B cell (primary cell): Measurements from ENCODE around the gene KLHL25. TPM values are rescaled to one million over a fixed set of nuclear protein-coding genes. Genes with fewer than 3 reads are reported as not detected.

ENCODE experiments used
- ATAC-seq: fragments of 200-7000 bp; cut with Tn5 transposase; one replicate; pipeline ENCODE4 v1.10.0; 2021; ENCODE audit warnings: low read depth, mild to moderate bottlenecking, moderate number of reproducible peaks, moderate library complexity
- CTCF ChIA-PET: fragments of 350-600 bp; sonication (Branson Sonifier 250); formaldehyde crosslinking; loops from one replicate; lab custom pipeline; 2021; ENCODE audit warnings: antibody characterized with exemption, inconsistent platforms; lab: Charles Lee
- POLR2A ChIA-PET: fragments of 350-600 bp; sonication (Branson Sonifier 250); formaldehyde crosslinking; loops from one replicate; lab custom pipeline; 2021; ENCODE audit warnings: antibody characterized with exemption; lab: Charles Lee
- DNase-seq: peaks from one replicate; pipeline ENCODE4 v3.0.0; 2013
- H2AFZ ChIP-seq: 2 replicates; pipeline ENCODE4 v1.6.1; 2012; ENCODE audit warnings: mild to moderate bottlenecking, low read depth, low read length; ENCODE audit not compliant: insufficient read depth, poor library complexity, severe bottlenecking
- H3K27ac ChIP-seq, 2 donors: 1 replicate in 1 of 2; 2 replicates in 1 of 2; pipeline ENCODE4 v1.5.1; 2012 to 2013; ENCODE audit warnings: low read length in 2 of 2, mild to moderate bottlenecking in 2 of 2, moderate library complexity in 1 of 2
- H3K27me3 ChIP-seq, 4 experiments: fragments of 200-600 bp in 1 of 4; sonication (generic) in 1 of 4; replicated peaks in 1 of 4; 1 replicate in 2 of 4; 2 replicates in 2 of 4; pipeline versions ENCODE4 v1.6.1 to v1.7.0; 2013 to 2016; ENCODE audit warnings: low read length in 3 of 4, mild to moderate bottlenecking in 2 of 4, mixed read lengths in 1 of 4, moderate library complexity in 1 of 4; ENCODE audit not compliant: insufficient read depth in 4 of 4, control insufficient read depth in 3 of 4; ENCODE audit errors: control extremely low read depth in 1 of 4
- H3K36me3 ChIP-seq, 2 experiments: replicated peaks in 1 of 2; 1 replicate in 1 of 2; 2 replicates in 1 of 2; pipeline versions ENCODE4 v1.6.1 to v1.7.1; 2013; ENCODE audit warnings: low read length in 1 of 2; ENCODE audit not compliant: insufficient read depth in 2 of 2, control insufficient read depth in 1 of 2; ENCODE audit errors: control extremely low read depth in 1 of 2, extremely low read depth in 1 of 2
- H3K4me1 ChIP-seq, 2 donors: fragments of 200-600 bp in 1 of 2; sonication (generic) in 1 of 2; 1 replicate in 1 of 2; 2 replicates in 1 of 2; pipeline versions ENCODE4 v1.5.1 to v1.6.1; 2013 to 2017; ENCODE audit warnings: low read length in 2 of 2; ENCODE audit not compliant: control insufficient read depth in 2 of 2, insufficient read depth in 2 of 2
- H3K4me2 ChIP-seq: replicated peaks from 2 replicates; pipeline ENCODE3; 2012; ENCODE audit warnings: mild to moderate bottlenecking, low read depth, low read length; ENCODE audit not compliant: poor library complexity, severe bottlenecking
- H3K4me3 ChIP-seq, 5 experiments: fragments of 200-600 bp in 1 of 5; sonication (generic) in 1 of 5; 1 replicate in 3 of 5; 2 replicates in 2 of 5; pipeline versions ENCODE4 v1.5.1 to v1.7.0; 2011 to 2016; ENCODE audit warnings: low read length in 4 of 5, mild to moderate bottlenecking in 4 of 5, low read depth in 2 of 5, control low read depth in 1 of 5, moderate library complexity in 1 of 5; ENCODE audit not compliant: insufficient read depth in 1 of 5; ENCODE audit errors: control extremely low read depth in 1 of 5, extremely low read depth in 1 of 5
- H3K79me2 ChIP-seq: fragments of 200-600 bp; sonication (generic); one replicate; pipeline ENCODE4 v1.6.0; 2016; ENCODE audit warnings: low read length; ENCODE audit not compliant: control insufficient read depth, insufficient read depth
- H3K9ac ChIP-seq: fragments of 200-600 bp; sonication (generic); 2 replicates; pipeline ENCODE4 v1.6.1; 2017; ENCODE audit warnings: mild to moderate bottlenecking, low read length, moderate library complexity
- H3K9me3 ChIP-seq, 3 donors: one replicate each; pipeline versions ENCODE4 v1.6.1 to v1.7.1; 2013; ENCODE audit warnings: low read length in 2 of 3; ENCODE audit not compliant: control insufficient read depth in 2 of 3, insufficient read depth in 1 of 3; ENCODE audit errors: control extremely low read depth in 1 of 3
- H4K20me1 ChIP-seq: 2 replicates; pipeline ENCODE4 v1.6.0; 2012; ENCODE audit warnings: mild to moderate bottlenecking, low read length; ENCODE audit not compliant: insufficient read depth, control insufficient read depth, poor library complexity, severe bottlenecking
- H3K27ac Mint-ChIP-seq: one replicate; pipeline ENCODE4 v1.8.0; 2021; ENCODE audit warnings: mixed read lengths
- H3K27me3 Mint-ChIP-seq: one replicate; pipeline ENCODE4 v1.8.0; 2021; ENCODE audit warnings: mixed read lengths
- H3K4me1 Mint-ChIP-seq: one replicate; pipeline ENCODE4 v1.8.0; 2021; ENCODE audit warnings: mixed read lengths
- H3K4me3 Mint-ChIP-seq: one replicate; pipeline ENCODE4 v1.8.0; 2021; ENCODE audit warnings: mixed read lengths
- H3K9me3 Mint-ChIP-seq: one replicate; pipeline ENCODE4 v1.8.0; 2022; ENCODE audit warnings: mixed read lengths; ENCODE audit not compliant: insufficient read depth
- CTCF ChIP-seq: fragments of 200-600 bp; IDR thresholded peaks from one replicate; pipeline ENCODE4 v1.8.0; 2022; ENCODE audit warnings: antibody characterized with exemption, mild to moderate bottlenecking
- EZH2 ChIP-seq: IDR thresholded peaks from 2 replicates; pipeline ENCODE4 v1.6.1; 2012; ENCODE audit warnings: borderline replicate concordance, low read depth, mild to moderate bottlenecking, moderate library complexity, low read length; ENCODE audit not compliant: insufficient read depth, poor library complexity, severe bottlenecking
- WGBS: methylation state at CpG from one replicate; pipeline ENCODE4 v1.1.5; 2013; ENCODE audit warnings: missing lambda C conversion rate; ENCODE audit not compliant: insufficient coverage; 5-methylcytosine and 5-hydroxymethylcytosine counted together
- intact Hi-C: fragments of 100-400 bp; cut with micrococcal nuclease; formaldehyde crosslinking; loops from one replicate; pipeline ENCODE4 v1.10.0; 2022
- polyA plus RNA-seq: library from polyadenylated mRNA; depleted of rRNA; stranded (reverse); fragments of >200 nt; gene quantifications from 2 replicates; pipeline ENCODE4 v1.2.3, GENCODE V29; 2012
- total RNA-seq, 2 donors: library from RNA; stranded (reverse); fragments of 120-200 nt in 1 of 2; gene quantifications; 1 replicate in 1 of 2; 2 replicates in 1 of 2; pipeline versions ENCODE4 v1.2.3 to v1.2.4, GENCODE V29; 2013 to 2022

Gene KLHL25
- total and polyA plus RNA-seq, 2 donors (not counting 1 experiment from before 2014, with no cell fraction given): 1.1 to 3.3 TPM

GRCh38 chr15:85727068-85727467 lies 67.7 kb downstream of the KLHL25 start:
- Histone ChIP-seq H3K79me2 (peaks cover 3% of the 10 kb centered on the region), H2AFZ (no peak overlapping the region), H3K9me3 (no peaks in the 10 kb centered on the region), H4K20me1 (no peaks in the 10 kb centered on the region), H3K9ac (no peak overlapping the region), H3K4me3 (no peak overlapping the region), H3K4me1 (no peaks in the 10 kb centered on the region), H3K36me3 (peaks cover 1 to 94% of the 10 kb centered on the region in 2 experiments), H3K4me2 (no peak overlapping the region), H3K27me3 (no peaks in the 10 kb centered on the region), H3K27ac (no peak overlapping the region)
- ChIA-PET CTCF (interaction anchor here (7.9 kb wide), 1 partner anchor 112 kb away, joined by 114 read pairs; no protein-coding TSS in a partner anchor), POLR2A (no interaction called here)
- intact Hi-C loops: no loop called here
- WGBS: 94% methylated on average over 1 of the region's 2 CpGs
- TF ChIP-seq CTCF: no peak
- TF ChIP-seq EZH2: no peak
- ATAC-seq (no peak), DNase-seq (no peak)
- Mint-ChIP-seq H3K27me3 (no peaks in the 10 kb centered on the region), H3K4me3 (no peak overlapping the region), H3K27ac (peak overlapping the region; percentile 39), H3K4me1 (peaks cover 3% of the 10 kb centered on the region), H3K9me3 (no peaks in the 10 kb centered on the region)

GRCh38 chr15:85726454-85726853 lies 68.3 kb downstream of the KLHL25 start:
- Mint-ChIP-seq H3K4me3 (no peak overlapping the region), H3K27ac (peak overlapping the region; percentile 22), H3K9me3 (no peaks in the 10 kb centered on the region), H3K4me1 (peaks cover 3% of the 10 kb centered on the region), H3K27me3 (no peaks in the 10 kb centered on the region)
- DNase-seq (no peak), ATAC-seq (no peak)
- Histone ChIP-seq H3K79me2 (no peaks in the 10 kb centered on the region), H3K9me3 (no peaks in the 10 kb centered on the region), H2AFZ (no peak overlapping the region), H3K27ac (no peak overlapping the region), H4K20me1 (no peaks in the 10 kb centered on the region), H3K4me2 (no peak overlapping the region), H3K36me3 (peaks cover 3 to 94% of the 10 kb centered on the region in 2 experiments), H3K4me3 (no peak overlapping the region), H3K27me3 (no peaks in the 10 kb centered on the region), H3K9ac (no peak overlapping the region), H3K4me1 (no peaks in the 10 kb centered on the region)
- no CpG with 5 or more reads among the region's 2 CpGs for WGBS
- TF ChIP-seq CTCF: no peak
- no peak for TF ChIP-seq EZH2
- CTCF ChIA-PET: interaction anchor here (7.9 kb wide), 1 partner anchor 113 kb away, joined by 114 read pairs; no protein-coding TSS in a partner anchor
- intact Hi-C loops: no loop called here
- POLR2A ChIA-PET: no interaction called here
